GM12892 (cell line): ENCODE measurements around the gene NCOA1.

Experiments
- POLR2AphosphoS5 ChIP-seq: IDR thresholded peaks from 2 replicates; pipeline ENCODE4 v1.6.1; 2011; ENCODE audit warnings: low read depth, low read length, control low read depth
- TAF1 ChIP-seq: IDR thresholded peaks from 2 replicates; pipeline ENCODE4 v1.6.1; 2011; ENCODE audit warnings: low read depth, mild to moderate bottlenecking, control low read depth, low read length, borderline replicate concordance

- TF ChIP-seq POLR2AphosphoS5 (no peak), TAF1 (no peak)
Measured at GRCh38 chr2:24756789-24757188, 265.7 kb downstream of the NCOA1 start.
